C4-2B (cell line): ENCODE measurements around the gene RASA3.

Experiments used
- CTCF ChIP-seq: fragments of 450-650 bp; conservative IDR thresholded peaks from 2 replicates; pipeline ENCODE4 v1.5.1; 2017; ENCODE audit warnings: mild to moderate bottlenecking
- ZFX ChIP-seq: fragments of 450-650 bp; IDR thresholded peaks from 2 replicates; pipeline ENCODE4 v1.6.1; 2017

DNA sequence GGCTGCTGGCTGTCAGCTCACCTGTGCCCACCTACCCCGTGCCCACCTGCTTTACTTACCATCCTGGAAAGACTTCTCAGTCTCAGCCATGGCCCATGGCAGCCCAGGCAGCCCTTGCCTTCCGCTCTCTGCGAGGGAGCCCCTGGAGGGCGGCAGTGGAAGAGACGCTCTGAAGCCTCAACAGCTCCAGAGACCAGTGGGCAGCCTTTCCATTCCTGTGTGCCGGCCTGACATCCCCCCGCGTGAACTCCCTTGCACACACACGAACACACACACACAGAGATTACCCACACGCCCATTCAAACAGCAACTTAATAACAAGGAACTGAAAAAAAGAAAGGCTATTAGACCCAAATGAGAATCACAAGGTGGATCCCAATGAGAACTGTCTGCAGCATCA lies 14.2 kb upstream of the RASA3 start:
- TF ChIP-seq CTCF (no peak; the same call in 1 of the 2 replicates), ZFX (no peak)
